ENCODE measurements around the gene LRRC31.
A peak's percentile ranks its signal among the peaks of the same experiment; 100 is the strongest.

LRRC31 gene

GRCh38 chr3:169869484-169870220 lies at the start of gene LRRC31:
TSS of gene LRRC31 (minus strand) at chr3:169869935. CDS start at chr3:169869807, 128 bp downstream.
- Mint-ChIP-seq H3K9me3 (peaks cover under 1% of the 10 kb centered on the region), H3K4me3 (peak within 1 kb of the TSS; percentile 44 to 82 (median 73)), H3K27me3 (ENCODE audit: low read depth) (peaks cover 9% of the 10 kb centered on the region), H3K27ac (peak within 1 kb of the TSS; percentile 75 to 90 (median 84)), H3K36me3 (ENCODE audit: low read depth) (no peaks in the 10 kb centered on the region), H3K4me1 (peaks cover 16% of the 10 kb centered on the region)
- no peak for TF ChIP-seq CTCF (IDR thresholded peaks at IDR 0.05; ENCODE audit: unreplicated experiment in 3 of 3)

- Mint-ChIP-seq H3K9me3 (no peaks in the 10 kb centered on the region), H3K4me1 (no peaks in the 10 kb centered on the region), H3K4me3 (no peak overlapping the region), H3K27ac (no peak overlapping the region), H3K27me3 (ENCODE audit: low read depth) (peaks cover 8% of the 10 kb centered on the region), H3K36me3 (ENCODE audit: low read depth) (no peaks in the 10 kb centered on the region)
- no peak for TF ChIP-seq CTCF (IDR thresholded peaks at IDR 0.05; ENCODE audit: unreplicated experiment in 3 of 3)
These were observed 44.6 kb upstream of the LRRC31 start for GRCh38 chr3:169914321-169914720.

GRCh38 chr3:169913323-169913722 lies 43.6 kb upstream of the LRRC31 start:
- TF ChIP-seq CTCF (IDR thresholded peaks at IDR 0.05; ENCODE audit: unreplicated experiment in 3 of 3) = no peak
- no peaks in the 10 kb centered on the region for H3K4me1 Mint-ChIP-seq
- H3K27me3 Mint-ChIP-seq (ENCODE audit: low read depth) = peaks cover 8% of the 10 kb centered on the region
- H3K9me3 Mint-ChIP-seq = no peaks in the 10 kb centered on the region
- H3K36me3 Mint-ChIP-seq (ENCODE audit: low read depth) = no peaks in the 10 kb centered on the region
- no peak overlapping the region for H3K27ac Mint-ChIP-seq
- H3K4me3 Mint-ChIP-seq = no peak overlapping the region

GRCh38 chr3:169911272-169911671 lies 41.5 kb upstream of the LRRC31 start, which contains the start of gene SAMD7:
TSS of gene SAMD7 (plus strand) at chr3:169911572. CDS start at chr3:169919499, 7,927 bp downstream.
- Mint-ChIP-seq H3K4me3 (no peak within 1 kb of the TSS), H3K27ac (no peak within 1 kb of the TSS), H3K36me3 (ENCODE audit: low read depth) (no peaks in the 10 kb centered on the region), H3K9me3 (no peaks in the 10 kb centered on the region), H3K27me3 (ENCODE audit: low read depth) (peaks cover 8% of the 10 kb centered on the region), H3K4me1 (no peaks in the 10 kb centered on the region)
- no peak for TF ChIP-seq CTCF (IDR thresholded peaks at IDR 0.05; ENCODE audit: unreplicated experiment in 3 of 3)

- no peaks in the 10 kb centered on the region for H3K4me1 Mint-ChIP-seq
- peaks cover 15% of the 10 kb centered on the region for H3K9me3 Mint-ChIP-seq
- no peak overlapping the region for H3K4me3 Mint-ChIP-seq
- peaks cover 4% of the 10 kb centered on the region for H3K36me3 Mint-ChIP-seq (ENCODE audit: low read depth)
- no peak overlapping the region for H3K27ac Mint-ChIP-seq
- peaks cover 4% of the 10 kb centered on the region for H3K27me3 Mint-ChIP-seq (ENCODE audit: low read depth)
- TF ChIP-seq CTCF (IDR thresholded peaks at IDR 0.05; ENCODE audit: unreplicated experiment in 3 of 3) = no peak
These were observed 38.2 kb upstream of the LRRC31 start for GRCh38 chr3:169907944-169908343.

- H3K9me3 Mint-ChIP-seq = peaks cover 18% of the 10 kb centered on the region
These were observed 37.7 kb upstream of the LRRC31 start for GRCh38 chr3:169907476-169907875.

More at GRCh38 chr3:169907476-169907875, 37.7 kb upstream of the LRRC31 start:
- no peak overlapping the region for H3K27ac Mint-ChIP-seq
- no peaks in the 10 kb centered on the region for H3K4me1 Mint-ChIP-seq
- TF ChIP-seq CTCF (IDR thresholded peaks at IDR 0.05; ENCODE audit: unreplicated experiment in 3 of 3) = no peak
- no peak overlapping the region for H3K4me3 Mint-ChIP-seq
- H3K36me3 Mint-ChIP-seq (ENCODE audit: low read depth) = peaks cover 4% of the 10 kb centered on the region
- peaks cover 4% of the 10 kb centered on the region for H3K27me3 Mint-ChIP-seq (ENCODE audit: low read depth)
